ENCODE measurements around the gene TMEM263.
"Not testable (repeated sequence)": the region's sequence is repeated elsewhere in the genome, so short reads cannot be mapped to it uniquely, and the experiment has no call there.

DNA sequence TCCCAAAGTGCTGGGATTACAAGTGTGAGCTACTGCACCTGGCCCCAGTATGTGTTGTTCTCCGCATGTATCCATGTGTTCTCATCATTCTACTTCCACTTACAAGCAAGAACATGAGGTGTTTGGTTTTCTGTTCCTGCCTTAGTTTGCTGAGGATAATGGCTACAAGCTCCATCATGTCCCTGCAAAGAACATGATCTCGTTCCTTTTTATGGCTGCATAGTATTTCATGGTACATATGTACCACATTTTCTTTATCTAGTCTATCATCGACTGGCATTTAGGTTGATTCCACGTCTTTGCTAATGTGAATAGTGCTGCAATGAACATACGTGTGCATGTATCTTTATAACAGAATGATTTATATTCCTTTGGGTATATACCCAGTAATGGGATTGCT, 40.4 kb downstream of the TMEM263 start:
- TF ChIP-seq, protein P1, sequence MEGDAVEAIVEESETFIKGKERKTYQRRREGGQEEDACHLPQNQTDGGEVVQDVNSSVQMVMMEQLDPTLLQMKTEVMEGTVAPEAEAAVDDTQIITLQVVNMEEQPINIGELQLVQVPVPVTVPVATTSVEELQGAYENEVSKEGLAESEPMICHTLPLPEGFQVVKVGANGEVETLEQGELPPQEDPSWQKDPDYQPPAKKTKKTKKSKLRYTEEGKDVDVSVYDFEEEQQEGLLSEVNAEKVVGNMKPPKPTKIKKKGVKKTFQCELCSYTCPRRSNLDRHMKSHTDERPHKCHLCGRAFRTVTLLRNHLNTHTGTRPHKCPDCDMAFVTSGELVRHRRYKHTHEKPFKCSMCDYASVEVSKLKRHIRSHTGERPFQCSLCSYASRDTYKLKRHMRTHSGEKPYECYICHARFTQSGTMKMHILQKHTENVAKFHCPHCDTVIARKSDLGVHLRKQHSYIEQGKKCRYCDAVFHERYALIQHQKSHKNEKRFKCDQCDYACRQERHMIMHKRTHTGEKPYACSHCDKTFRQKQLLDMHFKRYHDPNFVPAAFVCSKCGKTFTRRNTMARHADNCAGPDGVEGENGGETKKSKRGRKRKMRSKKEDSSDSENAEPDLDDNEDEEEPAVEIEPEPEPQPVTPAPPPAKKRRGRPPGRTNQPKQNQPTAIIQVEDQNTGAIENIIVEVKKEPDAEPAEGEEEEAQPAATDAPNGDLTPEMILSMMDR (IDR thresholded peaks at IDR 0.05; ENCODE audit: poor library complexity), result not testable (repeated sequence)
- not testable (repeated sequence) for TF ChIP-seq EZH2 (IDR thresholded peaks at IDR 0.05; ENCODE audit: borderline replicate concordance); EZH2phosphoT487 (IDR thresholded peaks at IDR 0.05; ENCODE audit: low read depth, severe bottlenecking, unreplicated experiment)
